K562 (cell line): ENCODE results near the gene GMEB2. TPM values are rescaled to one million over a fixed set of nuclear protein-coding genes. Genes with fewer than 3 reads are reported as not detected.

Source experiments
- CBX3 ChIP-seq, 2 experiments: IDR thresholded peaks; 1 replicate in 1 of 2; 2 replicates in 1 of 2; pipeline ENCODE4 v1.6.1; 2012; ENCODE audit warnings: inconsistent platforms in 2 of 2, low read length in 2 of 2, borderline replicate concordance in 1 of 2, control low read depth in 1 of 2
- ELF2 ChIP-seq: fragments of 250-450 bp; sonication (Bioruptor Pico); IDR thresholded peaks from 2 replicates; pipeline ENCODE4 v1.5.0; 2021; ENCODE audit warnings: mild to moderate bottlenecking
- KDM5B ChIP-seq: fragments of 200-600 bp; sonication (generic); IDR thresholded peaks from 2 replicates; pipeline ENCODE4 v1.6.1; 2012; ENCODE audit warnings: low read depth, mild to moderate bottlenecking, moderate library complexity, low read length, control low read depth, inconsistent platforms; ENCODE audit not compliant: insufficient replicate concordance
- LEF1 ChIP-seq: fragments of 450-650 bp; IDR thresholded peaks from 2 replicates; pipeline ENCODE4 v1.6.1; 2016; ENCODE audit warnings: mild to moderate bottlenecking
- RBBP5 ChIP-seq: fragments of 200-600 bp; sonication (generic); IDR thresholded peaks from 2 replicates; pipeline ENCODE4 v1.6.1; 2012; ENCODE audit warnings: borderline replicate concordance, mild to moderate bottlenecking, low read length, control low read depth, inconsistent platforms; ENCODE audit not compliant: insufficient read depth, poor library complexity, severe bottlenecking
- SREBF1 ChIP-seq: fragments of 150-350 bp; IDR thresholded peaks from 2 replicates; pipeline ENCODE4 v1.6.1; 2014; ENCODE audit warnings: antibody characterized with exemption, low read depth, low read length, borderline replicate concordance
- XRCC3 ChIP-seq: fragments of 450-650 bp; IDR thresholded peaks from 2 replicates; pipeline ENCODE4 v1.6.1; 2017; ENCODE audit warnings: mild to moderate bottlenecking, moderate library complexity
- ZBTB17 ChIP-seq: fragments of 450-650 bp; formaldehyde crosslinking; IDR thresholded peaks from 2 replicates; pipeline ENCODE4 v1.4.0; 2020; ENCODE audit warnings: mild to moderate bottlenecking
- ZNF408 ChIP-seq: fragments of 250-450 bp; sonication (Bioruptor Pico); IDR thresholded peaks from 2 replicates; pipeline ENCODE4 v1.4.0; 2020; ENCODE audit warnings: low read depth, mild to moderate bottlenecking, moderate library complexity
- ZNF57 ChIP-seq: fragments of 450-650 bp; formaldehyde crosslinking; IDR thresholded peaks from 2 replicates; pipeline ENCODE4 v1.4.0; 2020; ENCODE audit warnings: mild to moderate bottlenecking, moderate library complexity
- polyA plus RNA-seq, 8 experiments: library from polyadenylated mRNA; depleted of rRNA in 4 of 8; stranded (reverse) in 5 of 8; unstranded in 3 of 8; fragments of >200 nt; fragmentation: Nextera tagmentation in 2 of 8; fragmentation: Illumina TruSeq in 1 of 8; extraction: Ambion mirVana in 2 of 8; extraction: Trizol in 1 of 8; gene quantifications; 2 replicates each; pipeline versions ENCODE4 v1.2.1 to v1.2.3, GENCODE V29; 2011 to 2014; ENCODE audit warnings: inconsistent platforms in 1 of 8, missing spikeins in 1 of 8
- total RNA-seq, 7 experiments: library from RNA; depleted of rRNA in 6 of 7; stranded (reverse); fragments of >200 nt in 6 of 7; fragmentation: Illumina TruSeq in 2 of 7; extraction: Trizol in 2 of 7; gene quantifications; 2 replicates each; pipeline versions ENCODE4 v1.2.1 to v1.2.3, GENCODE V29; 2011 to 2021; ENCODE audit warnings: low replicate concordance in 1 of 7
- TF ChIP-seq, protein P1 (sequence below): sonication (generic); formaldehyde crosslinking; IDR thresholded peaks from 2 replicates; pipeline ENCODE4 v1.8.0; 2023; ENCODE audit warnings: mild to moderate bottlenecking, missing genetic modification reagents
- TF ChIP-seq, protein P2 (sequence below): fragments of 250-450 bp; sonication (Bioruptor Pico); IDR thresholded peaks from 2 replicates; pipeline ENCODE4 v1.5.0; 2021; ENCODE audit warnings: mild to moderate bottlenecking, borderline replicate concordance
- TF ChIP-seq, protein P3 (sequence below), 2 experiments: IDR thresholded peaks in 1 of 2; conservative IDR thresholded peaks in 1 of 2; 2 replicates each; pipeline ENCODE4 v1.6.1; 2016; ENCODE audit warnings: low read depth in 2 of 2, mild to moderate bottlenecking in 1 of 2, missing compliant biosample characterization in 1 of 2, missing genetic modification characterization in 1 of 2, moderate library complexity in 1 of 2

The GMEB2 gene
- total and polyA plus RNA-seq, 9 of the 15 experiments (the other 6 are each of a cell fraction or from before 2014, with no cell fraction given), result 0.03 to 13.9 (median 6.3) TPM

GRCh38 chr20:63653041-63653973, 26.4 kb upstream of the GMEB2 start, which contains the start of gene STMN3 (continued):
- TF ChIP-seq, protein P1, sequence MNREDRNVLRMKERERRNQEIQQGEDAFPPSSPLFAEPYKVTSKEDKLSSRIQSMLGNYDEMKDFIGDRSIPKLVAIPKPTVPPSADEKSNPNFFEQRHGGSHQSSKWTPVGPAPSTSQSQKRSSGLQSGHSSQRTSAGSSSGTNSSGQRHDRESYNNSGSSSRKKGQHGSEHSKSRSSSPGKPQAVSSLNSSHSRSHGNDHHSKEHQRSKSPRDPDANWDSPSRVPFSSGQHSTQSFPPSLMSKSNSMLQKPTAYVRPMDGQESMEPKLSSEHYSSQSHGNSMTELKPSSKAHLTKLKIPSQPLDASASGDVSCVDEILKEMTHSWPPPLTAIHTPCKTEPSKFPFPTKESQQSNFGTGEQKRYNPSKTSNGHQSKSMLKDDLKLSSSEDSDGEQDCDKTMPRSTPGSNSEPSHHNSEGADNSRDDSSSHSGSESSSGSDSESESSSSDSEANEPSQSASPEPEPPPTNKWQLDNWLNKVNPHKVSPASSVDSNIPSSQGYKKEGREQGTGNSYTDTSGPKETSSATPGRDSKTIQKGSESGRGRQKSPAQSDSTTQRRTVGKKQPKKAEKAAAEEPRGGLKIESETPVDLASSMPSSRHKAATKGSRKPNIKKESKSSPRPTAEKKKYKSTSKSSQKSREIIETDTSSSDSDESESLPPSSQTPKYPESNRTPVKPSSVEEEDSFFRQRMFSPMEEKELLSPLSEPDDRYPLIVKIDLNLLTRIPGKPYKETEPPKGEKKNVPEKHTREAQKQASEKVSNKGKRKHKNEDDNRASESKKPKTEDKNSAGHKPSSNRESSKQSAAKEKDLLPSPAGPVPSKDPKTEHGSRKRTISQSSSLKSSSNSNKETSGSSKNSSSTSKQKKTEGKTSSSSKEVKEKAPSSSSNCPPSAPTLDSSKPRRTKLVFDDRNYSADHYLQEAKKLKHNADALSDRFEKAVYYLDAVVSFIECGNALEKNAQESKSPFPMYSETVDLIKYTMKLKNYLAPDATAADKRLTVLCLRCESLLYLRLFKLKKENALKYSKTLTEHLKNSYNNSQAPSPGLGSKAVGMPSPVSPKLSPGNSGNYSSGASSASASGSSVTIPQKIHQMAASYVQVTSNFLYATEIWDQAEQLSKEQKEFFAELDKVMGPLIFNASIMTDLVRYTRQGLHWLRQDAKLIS (CRISPR knock-in tag), result peak; percentile 97
- TF ChIP-seq RBBP5 (peak; percentile 6), ZNF408 (CRISPR knock-in tag) (no peak), LEF1 (no peak), SREBF1 (no peak), CBX3 (IDR thresholded peaks at IDR 0.05; ENCODE audit: borderline replicate concordance in 1 of 2, low read length in 2 of 2) (peak in 1 of 2 experiments; percentile 19; a peak in 1 of 3 replicates), ZBTB17 (no peak), ZNF57 (no peak), XRCC3 (no peak), ELF2 (CRISPR knock-in tag) (no peak), KDM5B (peak; percentile 37)
- TF ChIP-seq, protein P2, sequence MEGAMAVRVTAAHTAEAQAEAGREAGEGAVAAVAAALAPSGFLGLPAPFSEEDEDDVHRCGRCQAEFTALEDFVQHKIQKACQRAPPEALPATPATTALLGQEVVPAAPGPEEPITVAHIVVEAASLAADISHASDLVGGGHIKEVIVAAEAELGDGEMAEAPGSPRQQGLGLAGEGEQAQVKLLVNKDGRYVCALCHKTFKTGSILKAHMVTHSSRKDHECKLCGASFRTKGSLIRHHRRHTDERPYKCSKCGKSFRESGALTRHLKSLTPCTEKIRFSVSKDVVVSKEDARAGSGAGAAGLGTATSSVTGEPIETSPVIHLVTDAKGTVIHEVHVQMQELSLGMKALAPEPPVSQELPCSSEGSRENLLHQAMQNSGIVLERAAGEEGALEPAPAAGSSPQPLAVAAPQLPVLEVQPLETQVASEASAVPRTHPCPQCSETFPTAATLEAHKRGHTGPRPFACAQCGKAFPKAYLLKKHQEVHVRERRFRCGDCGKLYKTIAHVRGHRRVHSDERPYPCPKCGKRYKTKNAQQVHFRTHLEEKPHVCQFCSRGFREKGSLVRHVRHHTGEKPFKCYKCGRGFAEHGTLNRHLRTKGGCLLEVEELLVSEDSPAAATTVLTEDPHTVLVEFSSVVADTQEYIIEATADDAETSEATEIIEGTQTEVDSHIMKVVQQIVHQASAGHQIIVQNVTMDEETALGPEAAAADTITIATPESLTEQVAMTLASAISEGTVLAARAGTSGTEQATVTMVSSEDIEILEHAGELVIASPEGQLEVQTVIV, result no peak
- TF ChIP-seq, protein P3, sequence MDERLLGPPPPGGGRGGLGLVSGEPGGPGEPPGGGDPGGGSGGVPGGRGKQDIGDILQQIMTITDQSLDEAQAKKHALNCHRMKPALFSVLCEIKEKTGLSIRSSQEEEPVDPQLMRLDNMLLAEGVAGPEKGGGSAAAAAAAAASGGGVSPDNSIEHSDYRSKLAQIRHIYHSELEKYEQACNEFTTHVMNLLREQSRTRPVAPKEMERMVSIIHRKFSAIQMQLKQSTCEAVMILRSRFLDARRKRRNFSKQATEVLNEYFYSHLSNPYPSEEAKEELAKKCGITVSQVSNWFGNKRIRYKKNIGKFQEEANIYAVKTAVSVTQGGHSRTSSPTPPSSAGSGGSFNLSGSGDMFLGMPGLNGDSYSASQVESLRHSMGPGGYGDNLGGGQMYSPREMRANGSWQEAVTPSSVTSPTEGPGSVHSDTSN (CRISPR knock-in tag; IDR thresholded peaks at IDR 0.05; ENCODE audit: low read depth), result no peak; the same call in 1 of the 2 replicates
- TF ChIP-seq, protein P3 (tag; conservative IDR thresholded peaks at IDR 0.05; ENCODE audit: low read depth), result no peak
